ENCODE results near the gene EIF4B. TPM values are rescaled to one million over a fixed set of nuclear protein-coding genes. Genes with fewer than 3 reads are reported as not detected.

Gene EIF4B
- total RNA-seq, 1 experiment from 2014 or later, result 393 TPM

DNA sequence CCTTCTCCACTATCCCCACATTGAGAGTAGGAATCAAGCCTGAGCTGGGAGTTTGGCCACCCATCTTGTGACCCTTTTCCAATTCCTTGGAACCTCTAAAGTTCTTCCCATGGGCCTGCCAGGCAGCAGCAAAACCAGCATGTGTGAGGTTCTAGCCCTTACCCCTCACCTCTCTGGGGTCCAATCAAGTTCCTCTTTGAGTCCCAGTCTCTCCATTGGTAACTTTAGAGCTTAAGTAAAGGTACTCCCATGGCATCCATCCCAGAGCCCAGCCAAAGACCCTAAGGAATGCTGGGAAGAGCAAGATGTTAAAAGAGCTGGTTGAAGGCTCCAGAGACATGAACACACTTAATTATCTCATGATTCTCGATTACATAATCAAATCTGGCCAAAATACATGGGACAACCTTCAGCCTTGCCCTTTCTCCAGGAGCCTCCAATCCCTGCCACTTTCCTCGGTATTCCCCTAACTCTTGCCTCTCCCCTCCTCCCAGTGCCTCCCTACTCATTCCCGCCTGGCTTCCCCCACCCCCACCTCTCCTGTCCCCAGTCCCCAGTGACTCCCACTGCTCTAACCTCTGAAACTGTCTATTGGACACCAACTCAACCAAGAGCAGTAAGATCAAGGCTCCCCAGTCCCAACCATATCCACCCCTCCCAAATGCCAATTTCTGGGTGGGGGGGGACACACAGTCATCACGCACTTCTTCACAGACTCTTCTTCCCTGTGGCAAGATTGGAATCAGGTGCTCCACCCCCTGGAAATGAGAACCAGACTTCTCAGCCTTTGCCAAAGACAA, 38.8 kb downstream of the EIF4B start:
- ChIA-PET POLR2A (ENCODE audit: low non-redundant PET) (no interaction called here), CTCF (no interaction called here)
- peaks cover 27% of the 10 kb centered on the region for H3K4me1 ChIP-seq (ENCODE audit: insufficient read depth, low read length, poor library complexity, severe bottlenecking)
- BruUV-seq (replicated peaks), result no TSS peak
- DNase-seq (ENCODE audit: low spot score), result no peak
- no peak overlapping the region for H3K4me3 ChIP-seq (ENCODE audit: low read depth, low read length, poor library complexity, severe bottlenecking)
- TF ChIP-seq, protein P1, sequence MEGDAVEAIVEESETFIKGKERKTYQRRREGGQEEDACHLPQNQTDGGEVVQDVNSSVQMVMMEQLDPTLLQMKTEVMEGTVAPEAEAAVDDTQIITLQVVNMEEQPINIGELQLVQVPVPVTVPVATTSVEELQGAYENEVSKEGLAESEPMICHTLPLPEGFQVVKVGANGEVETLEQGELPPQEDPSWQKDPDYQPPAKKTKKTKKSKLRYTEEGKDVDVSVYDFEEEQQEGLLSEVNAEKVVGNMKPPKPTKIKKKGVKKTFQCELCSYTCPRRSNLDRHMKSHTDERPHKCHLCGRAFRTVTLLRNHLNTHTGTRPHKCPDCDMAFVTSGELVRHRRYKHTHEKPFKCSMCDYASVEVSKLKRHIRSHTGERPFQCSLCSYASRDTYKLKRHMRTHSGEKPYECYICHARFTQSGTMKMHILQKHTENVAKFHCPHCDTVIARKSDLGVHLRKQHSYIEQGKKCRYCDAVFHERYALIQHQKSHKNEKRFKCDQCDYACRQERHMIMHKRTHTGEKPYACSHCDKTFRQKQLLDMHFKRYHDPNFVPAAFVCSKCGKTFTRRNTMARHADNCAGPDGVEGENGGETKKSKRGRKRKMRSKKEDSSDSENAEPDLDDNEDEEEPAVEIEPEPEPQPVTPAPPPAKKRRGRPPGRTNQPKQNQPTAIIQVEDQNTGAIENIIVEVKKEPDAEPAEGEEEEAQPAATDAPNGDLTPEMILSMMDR (conservative IDR thresholded peaks at IDR 0.05; ENCODE audit: low read depth, low read length), result no peak
- no peaks in the 10 kb centered on the region for H3K9me3 ChIP-seq (ENCODE audit: low read depth, low read length, poor library complexity, severe bottlenecking)
- no peak overlapping the region for H3K27ac ChIP-seq (ENCODE audit: low read depth, low read length, poor library complexity, severe bottlenecking)
- peaks cover 7% of the 10 kb centered on the region for H3K36me3 ChIP-seq (ENCODE audit: insufficient read depth, low read length, poor library complexity, severe bottlenecking)
- H3K27me3 ChIP-seq (replicated peaks; ENCODE audit: insufficient read depth, low read depth, low read length, poor library complexity), result no peaks in the 10 kb centered on the region
- intact Hi-C loops (cut with micrococcal nuclease; ENCODE audit: unreplicated experiment), result loop anchor here (5.0 kb wide), 1 partner anchor 52 kb away; the partner anchor contains the start of gene IGFBP6

- ChIA-PET POLR2A (ENCODE audit: low non-redundant PET) (no interaction called here), CTCF (no interaction called here)
- H3K4me3 ChIP-seq (ENCODE audit: low read depth, low read length, poor library complexity, severe bottlenecking), result peak overlapping the region; percentile 71
- intact Hi-C loops (cut with micrococcal nuclease; ENCODE audit: unreplicated experiment), result loop anchor here (5.0 kb wide), 1 partner anchor 52 kb away; the partner anchor contains the start of gene IGFBP6
- no peaks in the 10 kb centered on the region for H3K9me3 ChIP-seq (ENCODE audit: low read depth, low read length, poor library complexity, severe bottlenecking)
- no peak for DNase-seq (ENCODE audit: low spot score)
- H3K4me1 ChIP-seq (ENCODE audit: insufficient read depth, low read length, poor library complexity, severe bottlenecking), result peaks cover 29% of the 10 kb centered on the region
- H3K36me3 ChIP-seq (ENCODE audit: insufficient read depth, low read length, poor library complexity, severe bottlenecking), result peaks cover 6% of the 10 kb centered on the region
- no TSS peak for BruUV-seq (replicated peaks)
- no peak overlapping the region for H3K27ac ChIP-seq (ENCODE audit: low read depth, low read length, poor library complexity, severe bottlenecking)
- no peaks in the 10 kb centered on the region for H3K27me3 ChIP-seq (replicated peaks; ENCODE audit: insufficient read depth, low read depth, low read length, poor library complexity)
- TF ChIP-seq, protein P1 (conservative IDR thresholded peaks at IDR 0.05; ENCODE audit: low read depth, low read length), result no peak
- TF ChIP-seq EZH2 (IDR thresholded peaks at IDR 0.05; ENCODE audit: borderline replicate concordance, low read depth, low read length, poor library complexity, severe bottlenecking), result no peak
Measured at GRCh38 chr12:53045696-53046045, 39.4 kb downstream of the EIF4B start.

DNA sequence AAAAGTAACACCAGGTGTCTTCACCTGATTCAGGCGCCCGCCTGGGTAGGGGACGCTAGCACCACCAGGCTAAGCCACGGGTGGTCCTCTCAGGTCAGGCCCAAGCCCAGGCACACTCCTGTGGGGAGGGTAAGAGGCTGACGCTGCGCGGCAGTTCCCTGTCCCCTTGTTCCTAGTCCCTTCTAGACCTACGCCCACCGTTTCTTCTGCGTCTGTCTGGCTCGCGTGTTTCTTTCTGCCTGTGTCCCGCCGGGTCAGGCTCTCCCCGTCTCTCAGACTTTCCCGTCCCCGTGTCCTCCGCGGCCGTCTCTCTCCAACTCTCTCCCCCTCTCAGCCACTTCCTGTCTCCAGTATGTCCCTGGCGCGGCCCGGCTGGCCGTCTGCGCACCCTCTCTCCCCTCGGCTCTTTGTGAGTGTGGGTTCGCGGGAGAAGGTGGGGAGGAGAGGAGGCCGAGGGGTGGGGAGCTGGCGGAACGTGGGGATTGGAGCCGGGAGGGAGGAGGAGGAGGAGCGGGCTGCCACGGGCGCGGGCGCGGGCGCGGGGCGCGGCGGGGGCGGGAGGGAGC, 40.5 kb downstream of the EIF4B start:
- intact Hi-C loops (cut with micrococcal nuclease; ENCODE audit: unreplicated experiment), result loop anchor here (5.0 kb wide), 1 partner anchor 51 kb away; the partner anchor contains the start of gene IGFBP6
- Histone ChIP-seq H3K9me3 (ENCODE audit: low read depth, low read length, poor library complexity, severe bottlenecking) (no peaks in the 10 kb centered on the region), H3K4me3 (ENCODE audit: low read depth, low read length, poor library complexity, severe bottlenecking) (peak overlapping the region; percentile 71), H3K27me3 (replicated peaks; ENCODE audit: insufficient read depth, low read depth, low read length, poor library complexity) (no peaks in the 10 kb centered on the region), H3K36me3 (ENCODE audit: insufficient read depth, low read length, poor library complexity, severe bottlenecking) (no peaks in the 10 kb centered on the region), H3K27ac (ENCODE audit: low read depth, low read length, poor library complexity, severe bottlenecking) (peak overlapping the region; percentile 90), H3K4me1 (ENCODE audit: insufficient read depth, low read length, poor library complexity, severe bottlenecking) (peaks cover 29% of the 10 kb centered on the region)
- no TSS peak for BruUV-seq (replicated peaks)
- ChIA-PET CTCF (interaction anchor here (0.6 to 1.4 kb wide), 4 partner anchors 9 to 52 kb away, joined by 3 to 13 read pairs (median 4); partner anchors contain the start of gene EIF4B), POLR2A (ENCODE audit: low non-redundant PET) (no interaction called here)
- no peak for TF ChIP-seq EZH2 (IDR thresholded peaks at IDR 0.05; ENCODE audit: borderline replicate concordance, low read depth, low read length, poor library complexity, severe bottlenecking)
- TF ChIP-seq, protein P1 (conservative IDR thresholded peaks at IDR 0.05; ENCODE audit: low read depth, low read length), result no peak
- DNase-seq (ENCODE audit: low spot score), result peak; percentile 66

Data from A673 (cell line).